Ovary (tissue), 3 donors: ENCODE measurements around the gene ZMYND19.

Experiments used
- CTCF ChIP-seq, 3 donors: fragments of 450-650 bp in 2 of 3; fragments of 200-600 bp in 1 of 3; IDR thresholded peaks; one replicate each; pipeline versions ENCODE4 v1.5.1 to v1.8.0; 2016 to 2022; ENCODE audit warnings: antibody characterized with exemption in 3 of 3, mild to moderate bottlenecking in 1 of 3
- EP300 ChIP-seq: sonication (generic); formaldehyde crosslinking; IDR thresholded peaks from one replicate; pipeline ENCODE4 v1.6.1; 2017; ENCODE audit warnings: antibody characterized with exemption
- POLR2A ChIP-seq: fragments of 450-650 bp; IDR thresholded peaks from one replicate; pipeline ENCODE4 v1.6.1; 2017; ENCODE audit warnings: antibody characterized with exemption, mild to moderate bottlenecking, moderate library complexity
- donor health status: DM: no; HTN: no; CAD: no.

- peak; percentile 60 to 63 (median 63) for TF ChIP-seq CTCF (IDR thresholded peaks at IDR 0.05)
- no peak for TF ChIP-seq EP300
- no peak for TF ChIP-seq POLR2A
Observed at GRCh38 chr9:137534256-137535119, 55.8 kb downstream of the ZMYND19 start.
